ENCODE data around the gene RCOR1.

The RCOR1 gene

DNA sequence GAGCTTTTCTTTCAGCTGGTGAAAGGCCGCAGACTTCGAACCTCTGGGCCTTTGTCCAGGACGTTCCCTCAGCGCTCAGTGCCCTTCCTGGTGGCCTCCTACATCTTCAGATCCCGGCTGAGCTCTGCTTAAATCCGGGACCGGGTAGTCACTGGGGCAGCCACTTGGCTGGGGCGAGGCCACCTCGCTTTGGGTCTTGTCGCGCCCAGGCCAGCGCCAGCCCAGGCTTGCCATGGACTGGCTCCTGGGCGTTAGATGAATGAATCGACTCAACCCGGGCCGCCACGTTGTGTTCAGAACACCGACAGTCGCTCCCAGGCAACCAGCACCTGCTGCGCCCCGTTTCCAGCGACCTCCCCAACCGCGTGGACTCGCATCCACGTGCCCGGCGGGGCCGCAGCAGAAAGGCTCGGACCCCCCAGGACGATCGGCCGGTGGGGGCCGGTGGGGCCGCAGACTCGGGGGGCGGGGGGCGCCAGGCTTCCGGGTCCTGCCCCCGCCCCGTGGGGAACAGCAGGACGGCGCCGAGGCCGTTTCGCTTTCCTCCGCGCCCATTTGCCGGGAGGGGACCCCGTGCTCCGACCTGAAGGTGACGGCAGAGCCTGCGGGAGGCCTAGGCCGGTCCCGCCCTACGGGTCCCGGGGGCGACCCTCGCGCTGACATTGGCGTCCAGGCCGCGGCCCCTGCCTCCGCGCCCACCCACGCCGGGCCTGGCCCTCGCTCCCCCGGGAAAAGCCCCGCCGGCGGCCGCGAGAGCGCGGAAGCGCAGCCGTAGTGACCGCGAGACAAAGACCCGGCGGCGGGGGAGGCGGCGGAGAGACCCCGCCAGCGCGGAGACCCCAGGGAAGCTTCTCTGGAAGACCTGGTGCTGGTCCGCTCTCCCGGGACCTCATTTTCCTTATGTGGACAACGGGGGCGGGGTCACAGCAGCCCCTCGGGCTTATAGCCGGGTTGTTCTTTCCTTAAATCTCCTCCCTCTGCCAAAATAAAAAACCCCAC is 37.3 kb upstream of the RCOR1 start:
- DNase-seq (ENCODE audit: low read depth in 1 of 2, low spot score in 1 of 2): no peak
- TF ChIP-seq REST (IDR thresholded peaks at IDR 0.05; ENCODE audit: insufficient replicate concordance, low read depth) (no peak), CTCF (IDR thresholded peaks at IDR 0.05; ENCODE audit: insufficient read depth, low read length) (no peak), GABPA (IDR thresholded peaks at IDR 0.05; ENCODE audit: low read depth) (no peak), POLR2AphosphoS5 (IDR thresholded peaks at IDR 0.05; ENCODE audit: low read depth) (no peak), SPI1 (IDR thresholded peaks at IDR 0.05; ENCODE audit: borderline replicate concordance, low read depth) (no peak)
- H3K27me3 ChIP-seq (ENCODE audit: insufficient read depth, poor library complexity, severe bottlenecking): no peaks in the 10 kb centered on the region
- no peak overlapping the region for H3K27ac ChIP-seq (replicated peaks)
- peak overlapping the region; percentile 50 for H3K4me3 ChIP-seq (replicated peaks; ENCODE audit: insufficient read depth, low read length)

- TF ChIP-seq GABPA (IDR thresholded peaks at IDR 0.05; ENCODE audit: low read depth) (no peak), POLR2AphosphoS5 (IDR thresholded peaks at IDR 0.05; ENCODE audit: low read depth) (no peak), SPI1 (IDR thresholded peaks at IDR 0.05; ENCODE audit: borderline replicate concordance, low read depth) (no peak), REST (IDR thresholded peaks at IDR 0.05; ENCODE audit: insufficient replicate concordance, low read depth) (no peak), CTCF (IDR thresholded peaks at IDR 0.05; ENCODE audit: insufficient read depth, low read length) (no peak)
- no peak overlapping the region for H3K4me3 ChIP-seq (replicated peaks; ENCODE audit: insufficient read depth, low read length)
- no peak for DNase-seq (ENCODE audit: low read depth in 1 of 2, low spot score in 1 of 2)
Observed at GRCh38 chr14:102556098-102556677, 36.3 kb upstream of the RCOR1 start.

DNA sequence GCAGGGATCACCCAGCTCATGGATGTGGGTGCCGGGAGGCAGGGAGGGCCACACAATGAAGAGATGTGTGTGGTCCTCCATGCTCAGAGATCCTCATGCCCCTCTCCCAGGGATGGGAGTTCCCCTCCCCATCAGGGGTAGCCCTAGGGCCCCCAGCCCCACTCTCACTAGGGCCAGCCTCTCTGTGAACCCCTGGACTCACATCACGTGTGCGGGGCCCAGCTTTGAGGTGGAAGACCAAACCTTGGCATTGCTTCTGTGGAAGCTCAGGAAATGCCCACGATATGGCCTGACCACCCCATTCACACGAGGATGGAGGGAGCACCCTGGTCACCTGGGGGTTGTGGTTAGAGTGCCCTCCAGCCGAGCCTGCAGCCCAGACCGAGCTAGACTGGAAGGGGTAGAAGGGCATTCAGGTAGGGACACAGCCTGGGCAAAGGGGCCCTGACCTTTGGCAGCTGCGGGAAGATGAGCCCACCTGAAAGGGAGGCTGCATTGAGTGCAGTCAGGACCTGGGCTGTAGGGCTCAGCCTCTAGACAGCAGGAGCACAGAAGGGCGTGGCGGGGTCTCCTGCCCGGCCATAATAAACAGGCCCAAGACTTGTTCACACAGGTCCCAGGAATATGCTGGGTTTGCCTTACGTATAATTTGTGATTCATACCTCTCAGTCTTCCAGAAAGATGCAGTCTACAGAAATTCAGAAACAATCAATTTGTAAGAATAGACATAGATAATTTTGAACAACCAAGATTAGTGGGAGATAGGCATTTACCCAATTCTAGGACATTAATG is 34.8 kb upstream of the RCOR1 start:
- Histone ChIP-seq H3K27ac (replicated peaks) (no peak overlapping the region), H3K4me3 (replicated peaks; ENCODE audit: insufficient read depth, low read length) (no peak overlapping the region), H3K27me3 (ENCODE audit: insufficient read depth, poor library complexity, severe bottlenecking) (no peaks in the 10 kb centered on the region)
- no peak for DNase-seq (ENCODE audit: low read depth in 1 of 2, low spot score in 1 of 2)
- TF ChIP-seq POLR2AphosphoS5 (IDR thresholded peaks at IDR 0.05; ENCODE audit: low read depth) (no peak), SPI1 (IDR thresholded peaks at IDR 0.05; ENCODE audit: borderline replicate concordance, low read depth) (no peak), CTCF (IDR thresholded peaks at IDR 0.05; ENCODE audit: insufficient read depth, low read length) (no peak), REST (IDR thresholded peaks at IDR 0.05; ENCODE audit: insufficient replicate concordance, low read depth) (no peak), GABPA (IDR thresholded peaks at IDR 0.05; ENCODE audit: low read depth) (no peak)

More at GRCh38 chr14:102556098-102556677, 36.3 kb upstream of the RCOR1 start:
- H3K27ac ChIP-seq (replicated peaks): no peak overlapping the region
- H3K27me3 ChIP-seq (ENCODE audit: insufficient read depth, poor library complexity, severe bottlenecking): no peaks in the 10 kb centered on the region

Measured in HL-60 (cell line).